WTC11 (cell line): ENCODE measurements around the gene NACC2. TPM values are rescaled to one million over a fixed set of nuclear protein-coding genes. Genes with fewer than 3 reads are reported as not detected.

ENCODE experiments used
- ATAC-seq: fragments of 200-7000 bp; cut with Tn5 transposase; 2 replicates; pipeline ENCODE4 v1.10.0; 2021; ENCODE audit warnings: mild to moderate bottlenecking, moderate library complexity
- CTCF ChIA-PET: fragments of 300-600 bp; sonication (Branson Sonifier 250); formaldehyde crosslinking; loops from one replicate; lab custom pipeline; 2021; ENCODE audit warnings: antibody characterized with exemption; lab: Charles Lee
- POLR2A ChIA-PET: fragments of 350-600 bp; sonication (Branson Sonifier 250); formaldehyde crosslinking; loops from one replicate; lab custom pipeline; 2021; ENCODE audit warnings: antibody characterized with exemption; lab: Charles Lee
- DNase-seq: peaks from one replicate; pipeline ENCODE4 v3.0.0; 2021; ENCODE audit warnings: low spot score
- H3K27ac Mint-ChIP-seq: 2 replicates; pipeline ENCODE4 v1.8.0; 2021; ENCODE audit warnings: mixed read lengths
- H3K27me3 Mint-ChIP-seq: 2 replicates; pipeline ENCODE4 v1.8.0; 2021; ENCODE audit warnings: low read depth, mild to moderate bottlenecking, moderate library complexity, mixed read lengths
- H3K36me3 Mint-ChIP-seq: 2 replicates; pipeline ENCODE4 v1.8.0; 2021; ENCODE audit warnings: mixed read lengths
- H3K4me1 Mint-ChIP-seq: 2 replicates; pipeline ENCODE4 v1.8.0; 2022; ENCODE audit warnings: mixed read lengths
- H3K4me3 Mint-ChIP-seq: 2 replicates; pipeline ENCODE4 v1.8.0; 2021; ENCODE audit warnings: mild to moderate bottlenecking, moderate library complexity, mixed read lengths
- H3K9me3 Mint-ChIP-seq: 2 replicates; pipeline ENCODE4 v1.8.0; 2021; ENCODE audit warnings: mixed read lengths
- AR ChIP-seq: fragments of 250-450 bp; sonication (Bioruptor Pico); IDR thresholded peaks from 2 replicates; pipeline ENCODE4 v1.9.0; 2021; ENCODE audit warnings: mild to moderate bottlenecking
- E2F4 ChIP-seq: sonication (generic); formaldehyde crosslinking; IDR thresholded peaks from 2 replicates; pipeline ENCODE4 v1.8.1; 2022; ENCODE audit warnings: low read depth, mild to moderate bottlenecking, moderate library complexity, missing genetic modification reagents, borderline replicate concordance
- FOXK1 ChIP-seq: sonication (generic); formaldehyde crosslinking; IDR thresholded peaks from 2 replicates; pipeline ENCODE4 v1.8.0; 2022; ENCODE audit warnings: mild to moderate bottlenecking, moderate library complexity, missing genetic modification reagents
- FOXP1 ChIP-seq: sonication (generic); formaldehyde crosslinking; IDR thresholded peaks from 2 replicates; pipeline ENCODE4 v1.8.0; 2022; ENCODE audit warnings: missing genetic modification reagents, mild to moderate bottlenecking, moderate library complexity, borderline replicate concordance
- FOXP4 ChIP-seq: sonication (generic); formaldehyde crosslinking; IDR thresholded peaks from 2 replicates; pipeline ENCODE4 v1.8.0; 2022; ENCODE audit warnings: mild to moderate bottlenecking, missing genetic modification reagents
- IRF1 ChIP-seq: sonication (generic); formaldehyde crosslinking; IDR thresholded peaks from 2 replicates; pipeline ENCODE4 v1.8.0; 2023; ENCODE audit warnings: missing genetic modification reagents
- JAZF1 ChIP-seq: fragments of 250-450 bp; sonication (Bioruptor Pico); IDR thresholded peaks from 2 replicates; pipeline ENCODE4 v1.9.0; 2021; ENCODE audit warnings: moderate library complexity, mild to moderate bottlenecking, inconsistent platforms
- KAT7 ChIP-seq: sonication (generic); formaldehyde crosslinking; IDR thresholded peaks from 2 replicates; pipeline ENCODE4 v1.8.1; 2023; ENCODE audit warnings: missing genetic modification reagents, mild to moderate bottlenecking, borderline replicate concordance
- MAX ChIP-seq: sonication (generic); formaldehyde crosslinking; IDR thresholded peaks from 2 replicates; pipeline ENCODE4 v1.8.0; 2022; ENCODE audit warnings: mild to moderate bottlenecking, missing genetic modification reagents
- NFATC4 ChIP-seq: fragments of 250-450 bp; sonication (Bioruptor Pico); IDR thresholded peaks from 2 replicates; pipeline ENCODE4 v1.9.0; 2021; ENCODE audit warnings: mild to moderate bottlenecking
- NR3C1 ChIP-seq: sonication (generic); formaldehyde crosslinking; conservative IDR thresholded peaks from 2 replicates; pipeline ENCODE4 v1.8.1; 2023; ENCODE audit warnings: low read depth, mild to moderate bottlenecking, missing genetic modification reagents
- OVOL2 ChIP-seq: fragments of 250-450 bp; sonication (Bioruptor Pico); IDR thresholded peaks from 2 replicates; pipeline ENCODE4 v1.9.0; 2021; ENCODE audit warnings: mild to moderate bottlenecking, borderline replicate concordance
- RORB ChIP-seq: fragments of 250-450 bp; sonication (Bioruptor Pico); IDR thresholded peaks from 2 replicates; pipeline ENCODE4 v1.9.0; 2021; ENCODE audit warnings: mild to moderate bottlenecking
- TEAD1 ChIP-seq: sonication (generic); formaldehyde crosslinking; IDR thresholded peaks from 2 replicates; pipeline ENCODE4 v1.8.0; 2022; ENCODE audit warnings: mild to moderate bottlenecking, missing genetic modification reagents
- ZNF396 ChIP-seq: fragments of 250-450 bp; sonication (Bioruptor Pico); IDR thresholded peaks from 2 replicates; pipeline ENCODE4 v1.8.0; 2021; ENCODE audit warnings: mild to moderate bottlenecking, moderate library complexity, borderline replicate concordance
- ZNF671 ChIP-seq: fragments of 250-450 bp; sonication (Bioruptor Pico); IDR thresholded peaks from 2 replicates; pipeline ENCODE4 v1.8.0; 2021; ENCODE audit warnings: mild to moderate bottlenecking
- total RNA-seq: library from RNA; stranded (reverse); gene quantifications from 3 replicates; pipeline ENCODE4 v1.2.3, GENCODE V29; 2021
- TF ChIP-seq, protein P1 (sequence below): sonication (generic); formaldehyde crosslinking; IDR thresholded peaks from 2 replicates; pipeline ENCODE4 v1.8.1; 2023; ENCODE audit warnings: mild to moderate bottlenecking, missing genetic modification reagents, moderate library complexity
- TF ChIP-seq, protein P2 (sequence below): sonication (generic); formaldehyde crosslinking; IDR thresholded peaks from 2 replicates; pipeline ENCODE4 v1.8.1; 2022; ENCODE audit warnings: mild to moderate bottlenecking, moderate library complexity, missing genetic modification reagents
- TF ChIP-seq, protein P3 (sequence below): fragments of 250-450 bp; sonication (Bioruptor Pico); IDR thresholded peaks from 2 replicates; pipeline ENCODE4 v2.1.2; 2022; ENCODE audit warnings: mild to moderate bottlenecking, moderate library complexity

NACC2 gene
- total RNA-seq, 1 experiment from 2014 or later = 17.1 TPM

- TF ChIP-seq IRF1 (CRISPR knock-in tag) (no peak), RORB (CRISPR knock-in tag) (no peak), TEAD1 (CRISPR knock-in tag) (0 out of 2 replicates have a peak, but pooled peaks have one; percentile 13)
- TF ChIP-seq, protein P1, sequence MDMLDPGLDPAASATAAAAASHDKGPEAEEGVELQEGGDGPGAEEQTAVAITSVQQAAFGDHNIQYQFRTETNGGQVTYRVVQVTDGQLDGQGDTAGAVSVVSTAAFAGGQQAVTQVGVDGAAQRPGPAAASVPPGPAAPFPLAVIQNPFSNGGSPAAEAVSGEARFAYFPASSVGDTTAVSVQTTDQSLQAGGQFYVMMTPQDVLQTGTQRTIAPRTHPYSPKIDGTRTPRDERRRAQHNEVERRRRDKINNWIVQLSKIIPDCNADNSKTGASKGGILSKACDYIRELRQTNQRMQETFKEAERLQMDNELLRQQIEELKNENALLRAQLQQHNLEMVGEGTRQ = no peak
Measured at GRCh38 chr9:136051837-136052471, 43.1 kb downstream of the NACC2 start (continued).

DNA sequence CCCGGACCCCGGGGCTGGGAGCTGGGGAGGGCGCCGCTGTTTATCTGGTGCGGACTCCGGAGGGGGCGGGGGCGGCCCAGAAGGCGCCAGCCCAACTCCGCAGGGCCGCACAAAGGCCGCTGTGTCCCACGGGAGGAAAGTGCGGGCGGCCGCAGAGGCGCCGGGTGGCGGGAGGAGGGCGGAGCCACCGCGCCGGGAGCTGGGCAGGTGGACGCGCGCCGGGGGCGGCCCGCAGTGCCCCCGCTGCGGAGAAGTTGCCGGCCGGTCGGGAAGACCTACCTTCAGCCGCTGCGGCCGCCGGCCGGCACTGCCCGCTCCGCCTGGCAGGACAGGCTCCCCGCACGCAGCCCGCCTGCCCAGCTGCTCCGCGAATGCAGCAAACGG is 43.6 kb downstream of the NACC2 start:
- H3K27ac Mint-ChIP-seq = no peak overlapping the region
- H3K4me1 Mint-ChIP-seq = peaks cover 29% of the 10 kb centered on the region
- H3K36me3 Mint-ChIP-seq = no peaks in the 10 kb centered on the region
- peak overlapping the region; percentile 68 for H3K4me3 Mint-ChIP-seq
- ATAC-seq (peak; percentile 10), DNase-seq (no peak)
- ChIA-PET CTCF (interaction anchor here (0.8 to 2.3 kb wide), 11 partner anchors 9 to 90 kb away, joined by 3 to 13 read pairs (median 3); partner anchors contain the start of genes NACC2 and UBAC1), POLR2A (interaction anchor here (0.7 to 1.0 kb wide), 3 partner anchors 20 to 303 kb away, joined by 3 read pairs; no protein-coding TSS in a partner anchor)
- no peaks in the 10 kb centered on the region for H3K9me3 Mint-ChIP-seq
- TF ChIP-seq E2F4 = peak; percentile 52; the same call in 1 of the 2 replicates
- 0 out of 2 replicates have a peak, but pooled peaks have one; percentile 27 for TF ChIP-seq FOXP4 (CRISPR knock-in tag)
- no peak for TF ChIP-seq KAT7 (CRISPR knock-in tag)
- TF ChIP-seq OVOL2 (CRISPR knock-in tag) = no peak
- TF ChIP-seq, protein P2, sequence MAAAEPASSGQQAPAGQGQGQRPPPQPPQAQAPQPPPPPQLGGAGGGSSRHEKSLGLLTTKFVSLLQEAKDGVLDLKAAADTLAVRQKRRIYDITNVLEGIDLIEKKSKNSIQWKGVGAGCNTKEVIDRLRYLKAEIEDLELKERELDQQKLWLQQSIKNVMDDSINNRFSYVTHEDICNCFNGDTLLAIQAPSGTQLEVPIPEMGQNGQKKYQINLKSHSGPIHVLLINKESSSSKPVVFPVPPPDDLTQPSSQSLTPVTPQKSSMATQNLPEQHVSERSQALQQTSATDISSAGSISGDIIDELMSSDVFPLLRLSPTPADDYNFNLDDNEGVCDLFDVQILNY (CRISPR knock-in tag) = 0 out of 2 replicates have a peak, but pooled peaks have one; percentile 69
- no peak for TF ChIP-seq ZNF396 (CRISPR knock-in tag)
- TF ChIP-seq FOXK1 = peak; percentile 13; the same call in 1 of the 2 replicates
- TF ChIP-seq RORB (CRISPR knock-in tag) = no peak
- TF ChIP-seq NFATC4 = no peak
- TF ChIP-seq TEAD1 (CRISPR knock-in tag) = peak; percentile 49; the same call in 1 of the 2 replicates
- TF ChIP-seq JAZF1 = no peak
- TF ChIP-seq NR3C1 (CRISPR knock-in tag) = no peak
- no peak for TF ChIP-seq FOXP1 (CRISPR knock-in tag)
- no peak for TF ChIP-seq AR (CRISPR knock-in tag)
- TF ChIP-seq ZNF671 (CRISPR knock-in tag) = no peak
- no peak for TF ChIP-seq MAX (CRISPR knock-in tag)
- TF ChIP-seq, protein P3, sequence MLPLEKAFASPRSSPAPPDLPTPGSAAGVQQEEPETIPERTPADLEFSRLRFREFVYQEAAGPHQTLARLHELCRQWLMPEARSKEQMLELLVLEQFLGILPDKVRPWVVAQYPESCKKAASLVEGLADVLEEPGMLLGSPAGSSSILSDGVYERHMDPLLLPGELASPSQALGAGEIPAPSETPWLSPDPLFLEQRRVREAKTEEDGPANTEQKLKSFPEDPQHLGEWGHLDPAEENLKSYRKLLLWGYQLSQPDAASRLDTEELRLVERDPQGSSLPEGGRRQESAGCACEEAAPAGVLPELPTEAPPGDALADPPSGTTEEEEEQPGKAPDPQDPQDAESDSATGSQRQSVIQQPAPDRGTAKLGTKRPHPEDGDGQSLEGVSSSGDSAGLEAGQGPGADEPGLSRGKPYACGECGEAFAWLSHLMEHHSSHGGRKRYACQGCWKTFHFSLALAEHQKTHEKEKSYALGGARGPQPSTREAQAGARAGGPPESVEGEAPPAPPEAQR = no peak
- H3K27me3 Mint-ChIP-seq = no peaks in the 10 kb centered on the region
